Germinal center (tissue), 1 donor: ENCODE measurements around the gene SPACA7.

ENCODE experiments used
- DNase-seq: peaks from one replicate; pipeline ENCODE4 v3.0.0; 2012; ENCODE audit warnings: mixed read lengths, low spot score

SPACA7 gene

DNA sequence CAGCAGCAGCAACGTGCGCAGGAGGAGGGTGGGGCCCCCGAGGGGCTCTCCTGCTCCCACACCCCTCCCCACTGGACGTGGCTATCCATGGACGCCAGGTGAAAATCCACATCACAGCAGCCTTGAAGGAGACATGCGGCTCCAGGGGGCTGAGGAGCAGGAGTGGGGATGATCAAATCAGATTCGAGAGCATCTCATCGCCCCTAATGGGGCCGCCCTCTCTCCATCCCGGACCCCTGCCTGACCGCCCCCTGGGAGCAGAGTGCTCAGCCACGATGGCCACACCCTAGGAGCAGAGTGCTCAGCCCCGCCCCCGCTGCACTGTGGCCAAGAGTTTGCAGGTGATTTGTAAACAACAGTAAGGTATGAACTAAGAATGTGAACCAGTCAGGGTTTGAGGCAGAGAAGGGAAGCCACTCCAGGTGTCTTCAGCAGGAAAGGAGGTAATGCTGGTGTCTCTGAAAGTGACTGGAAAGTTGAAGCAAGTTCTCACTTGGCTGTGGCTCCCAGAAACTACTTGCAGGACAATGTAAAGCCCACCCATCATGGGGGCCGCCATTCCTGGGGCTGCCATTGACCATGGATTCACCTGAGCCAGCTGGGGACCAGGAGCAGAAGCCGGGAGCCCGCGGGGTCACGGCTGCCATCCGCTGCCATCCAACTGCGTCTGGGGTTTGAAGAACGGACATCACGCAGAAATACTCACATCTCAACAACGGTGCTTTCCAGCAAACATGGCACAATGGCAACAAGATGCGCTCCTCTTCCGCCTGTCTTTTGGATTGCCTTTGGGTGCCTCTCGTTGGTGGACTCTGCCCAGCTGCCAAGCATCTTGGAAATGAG is 71.8 kb downstream of the SPACA7 start:
- DNase-seq: no peak

DNA sequence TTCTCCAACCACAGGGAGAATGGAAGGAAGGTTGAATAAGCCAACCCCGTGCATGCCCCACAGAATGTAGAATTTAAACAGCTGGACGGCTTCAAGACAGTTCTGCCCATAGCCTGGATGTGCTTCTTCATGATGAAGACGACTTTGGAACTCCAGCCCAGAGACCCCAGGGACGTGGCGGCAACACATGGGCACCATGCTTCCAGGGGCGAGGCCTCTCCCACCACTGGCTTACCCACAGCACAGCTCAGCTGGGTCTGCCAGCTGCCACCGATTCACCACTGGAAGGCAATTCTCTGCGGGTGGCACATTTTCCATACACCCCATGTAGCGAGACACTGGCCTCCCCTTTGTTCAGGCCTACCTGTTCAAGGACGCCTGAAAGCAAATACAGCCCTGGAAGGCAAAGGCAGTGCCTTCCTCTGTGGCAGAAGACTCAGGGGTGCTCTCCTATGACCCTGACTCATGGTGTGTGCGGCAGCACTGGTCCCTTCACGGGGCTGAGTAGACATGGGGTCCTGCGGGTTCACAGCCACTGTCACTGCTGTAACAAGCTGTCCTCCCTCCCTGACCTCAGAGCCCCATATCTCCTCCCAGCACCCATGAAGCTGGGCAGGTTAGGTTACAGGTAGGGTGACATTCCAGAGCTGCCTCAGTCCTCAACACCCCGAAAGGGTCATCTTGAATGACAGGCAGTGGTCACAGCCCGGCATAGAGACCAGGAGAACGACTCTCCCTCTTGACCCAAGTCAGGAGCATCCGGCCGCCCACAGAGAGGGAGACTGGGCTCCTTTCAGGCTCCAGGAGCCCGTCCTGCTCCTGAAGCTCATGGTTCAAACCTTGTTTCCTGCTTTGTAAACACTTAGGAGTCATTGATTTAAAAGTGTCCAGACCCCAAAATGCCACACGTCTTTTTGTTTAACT is 72.7 kb downstream of the SPACA7 start:
- DNase-seq: no peak

DNA sequence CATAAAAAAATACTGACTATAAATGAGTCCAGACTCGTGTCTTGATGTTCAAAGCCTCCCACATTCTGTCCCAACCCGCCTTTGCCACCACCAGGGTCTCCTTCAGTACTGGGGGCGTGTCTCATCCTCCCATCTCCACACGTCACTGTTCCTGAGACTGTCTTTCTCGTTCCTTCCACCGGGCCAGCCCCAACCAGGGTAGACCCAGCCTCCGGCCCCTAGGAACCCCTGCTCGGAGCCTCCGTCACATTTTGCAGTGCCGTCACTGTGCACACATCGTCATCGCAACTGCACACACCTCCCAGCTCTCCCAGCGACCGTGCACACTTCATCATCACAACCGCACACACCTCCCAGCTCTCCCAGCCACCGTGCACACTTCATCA is 73.4 kb downstream of the SPACA7 start:
- no peak for DNase-seq

GRCh38 chr13:112450118-112450903 is 74.2 kb downstream of the SPACA7 start:
- DNase-seq: no peak

DNA sequence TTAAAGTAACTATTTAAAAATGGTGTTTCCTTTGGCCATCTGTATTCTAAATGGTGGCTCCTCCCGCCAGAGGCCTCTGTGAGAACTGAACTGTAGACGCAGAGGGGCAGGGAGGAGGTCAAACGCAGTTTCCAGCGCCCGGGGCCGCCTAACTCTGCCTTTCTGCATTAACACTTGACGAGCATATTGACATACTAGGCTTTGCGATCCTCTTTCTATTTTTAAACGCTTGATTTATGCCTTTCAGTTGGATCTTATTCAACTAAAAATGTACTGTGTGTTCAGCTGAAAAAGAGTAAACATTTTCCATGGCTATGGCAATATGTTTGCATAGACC is 74.7 kb downstream of the SPACA7 start:
- DNase-seq: no peak

- DNase-seq: no peak
These were observed 75.6 kb downstream of the SPACA7 start for GRCh38 chr13:112451512-112452379.

- DNase-seq: no peak
These were observed 76.4 kb downstream of the SPACA7 start for GRCh38 chr13:112452380-112453206.

DNA sequence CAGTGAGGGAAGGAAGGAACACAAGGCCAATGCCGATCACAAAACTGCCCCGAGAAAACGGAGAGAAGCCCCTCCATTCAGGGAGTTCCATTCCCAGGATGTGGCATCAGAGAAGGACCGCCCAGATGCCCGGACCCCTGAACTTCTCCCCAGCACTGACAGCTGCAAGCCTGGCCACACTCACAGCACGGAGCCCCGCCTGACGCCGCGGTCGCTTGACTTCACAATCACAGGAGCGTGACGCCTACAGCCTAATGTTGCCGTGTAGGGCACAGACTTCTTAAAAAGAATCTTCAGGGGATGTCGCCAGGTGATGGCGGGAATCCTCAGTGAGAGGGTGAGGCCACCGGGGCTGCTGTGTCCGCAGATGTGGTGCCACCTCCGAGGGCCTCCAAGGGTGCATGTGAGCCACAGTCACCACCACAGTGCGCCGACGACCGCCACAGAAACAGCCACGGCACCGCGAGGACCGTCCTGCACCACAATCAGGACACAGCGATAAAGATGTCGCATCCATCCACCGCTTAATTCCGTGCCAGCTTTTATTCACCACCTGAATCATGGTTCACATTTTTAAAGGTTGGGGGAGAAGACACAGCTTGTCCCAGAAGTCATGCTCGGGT is 77.2 kb downstream of the SPACA7 start:
- no peak for DNase-seq

- DNase-seq: no peak
These were observed 77.9 kb downstream of the SPACA7 start for GRCh38 chr13:112453874-112454647.

GRCh38 chr13:112454648-112455334 is 78.6 kb downstream of the SPACA7 start:
- no peak for DNase-seq

DNA sequence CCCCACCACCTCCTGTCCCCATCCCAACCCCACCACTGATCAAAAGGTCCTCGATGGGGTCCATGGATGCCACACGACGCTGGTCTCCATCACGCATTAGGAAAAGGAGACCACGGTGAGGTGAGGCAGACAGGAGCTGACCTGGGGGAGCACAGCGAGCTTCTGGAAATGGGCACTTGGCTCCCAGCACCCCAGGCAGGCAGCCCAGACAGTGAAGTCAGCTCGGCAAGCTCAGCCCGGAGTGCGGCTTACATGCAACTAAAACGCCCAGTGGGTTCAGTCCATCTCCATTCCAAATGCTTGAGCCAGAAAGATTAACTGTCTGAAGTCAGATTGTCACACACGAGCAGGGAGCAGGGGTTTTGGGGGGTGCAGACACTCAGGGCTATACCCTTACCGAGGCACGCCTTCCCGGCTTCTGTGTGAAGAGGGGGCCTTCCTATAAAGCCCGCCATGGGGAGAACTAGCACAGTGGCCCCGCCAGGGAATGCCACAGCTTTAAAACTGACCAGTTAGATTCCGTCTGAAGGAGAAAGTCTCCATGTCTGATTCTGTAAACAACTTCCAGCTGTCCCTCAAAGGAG is 79.4 kb downstream of the SPACA7 start:
- DNase-seq: no peak

GRCh38 chr13:112456138-112457056 is 80.2 kb downstream of the SPACA7 start:
- DNase-seq: no peak

DNA sequence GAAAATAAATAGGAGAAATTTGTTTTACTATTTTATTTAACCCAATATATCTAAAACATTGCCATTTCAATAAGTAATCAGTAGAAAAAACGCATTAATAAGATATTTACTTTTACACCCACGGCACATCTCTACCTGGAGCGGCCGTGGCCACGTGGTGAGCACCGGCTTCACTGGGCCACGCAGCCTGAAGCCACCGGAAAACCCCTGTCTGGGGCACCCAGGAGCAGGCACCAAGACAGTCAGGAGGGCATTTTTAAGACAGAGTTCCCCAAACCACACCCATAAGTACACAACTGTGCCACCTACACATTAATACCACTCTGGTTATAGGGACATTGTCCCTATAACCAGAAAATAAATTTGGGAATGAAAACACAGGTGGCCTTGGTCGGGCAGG is 80.9 kb downstream of the SPACA7 start:
- DNase-seq: no peak

GRCh38 chr13:112457485-112457884 is 81.3 kb downstream of the SPACA7 start:
- DNase-seq: no peak

GRCh38 chr13:112462408-112462807 is 86.3 kb downstream of the SPACA7 start:
- DNase-seq: no peak

GRCh38 chr13:112464720-112465119 is 88.6 kb downstream of the SPACA7 start:
- no peak for DNase-seq
